Parathyroid adenoma (tissue), 2 donors: ENCODE results near the gene DDX56.

Experiments
- H2AFZ ChIP-seq: fragments of 300-600 bp; sonication (generic); one replicate; pipeline ENCODE4 v1.7.0; 2017; ENCODE audit warnings: antibody characterized with exemption, mild to moderate bottlenecking
- H3K27ac ChIP-seq: fragments of 300-600 bp; sonication (generic); one replicate; pipeline ENCODE4 v1.7.0; 2017
- H3K27me3 ChIP-seq: fragments of 300-600 bp; sonication (generic); one replicate; pipeline ENCODE4 v1.7.0; 2017; ENCODE audit warnings: low read length; ENCODE audit not compliant: control insufficient read depth, insufficient read depth
- H3K36me3 ChIP-seq: fragments of 300-600 bp; sonication (generic); one replicate; pipeline ENCODE4 v1.7.0; 2017; ENCODE audit warnings: low read length; ENCODE audit not compliant: control insufficient read depth, insufficient read depth
- H3K4me1 ChIP-seq: fragments of 300-600 bp; sonication (generic); one replicate; pipeline ENCODE4 v1.7.0; 2017; ENCODE audit warnings: control low read depth
- H3K4me2 ChIP-seq: fragments of 300-600 bp; sonication (generic); one replicate; pipeline ENCODE4 v1.7.0; 2017; ENCODE audit warnings: low read length
- H3K4me3 ChIP-seq: fragments of 300-600 bp; sonication (generic); one replicate; pipeline ENCODE4 v1.7.0; 2017; ENCODE audit warnings: low read depth, low read length
- H3K79me2 ChIP-seq: fragments of 300-600 bp; sonication (generic); one replicate; pipeline ENCODE4 v1.7.0; 2017; ENCODE audit warnings: control low read depth
- H3K9ac ChIP-seq: fragments of 300-600 bp; sonication (generic); one replicate; pipeline ENCODE4 v1.7.0; 2017; ENCODE audit warnings: mild to moderate bottlenecking
- H3K9me3 ChIP-seq: fragments of 300-600 bp; sonication (generic); one replicate; pipeline ENCODE4 v1.7.0; 2017; ENCODE audit warnings: low read length; ENCODE audit not compliant: control insufficient read depth
- TF ChIP-seq, protein P1 (sequence below): fragments of 300-600 bp; sonication (generic); IDR thresholded peaks from one replicate; pipeline ENCODE4 v1.7.0; 2017; ENCODE audit warnings: antibody characterized with exemption, mild to moderate bottlenecking
- donor health status: primary hyperparathyroidism.

The DDX56 gene

DNA sequence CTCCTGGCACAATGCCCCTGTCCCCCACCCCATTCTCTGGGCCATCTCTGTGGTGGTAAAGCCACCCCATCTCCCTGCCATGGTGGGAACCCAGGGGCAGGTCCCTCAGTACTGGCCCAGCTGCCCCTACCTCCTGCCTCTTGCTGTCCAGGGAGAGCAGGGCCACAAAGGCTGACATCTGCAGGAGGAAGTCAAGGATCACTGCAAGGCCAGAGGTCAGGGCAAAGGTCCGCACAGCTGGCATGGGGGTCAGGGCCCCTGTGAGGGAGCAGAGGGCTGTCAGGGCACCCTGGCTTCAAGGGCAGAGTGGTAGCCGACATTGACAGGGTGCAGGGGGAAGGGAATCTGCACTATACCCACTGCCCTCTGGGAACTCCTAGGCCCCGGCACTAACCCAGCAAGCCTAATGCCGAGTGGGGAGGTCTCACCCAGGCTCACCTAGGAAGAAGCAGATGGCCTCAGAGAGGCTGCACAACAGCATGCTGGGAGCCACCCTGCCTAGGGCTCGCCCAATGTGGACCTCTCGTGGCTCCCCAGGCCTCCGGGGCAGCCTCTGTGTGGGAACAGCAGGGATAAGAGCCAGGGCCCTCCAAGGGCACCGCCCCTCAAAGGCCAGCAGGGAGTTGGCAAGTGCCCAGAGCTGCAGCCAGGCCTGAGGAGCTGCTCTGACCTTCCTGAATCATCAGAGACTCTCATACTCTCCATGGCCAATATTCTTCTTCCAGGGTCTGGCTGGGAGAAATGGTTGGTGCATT is 40.2 kb downstream of the DDX56 start:
- Histone ChIP-seq H2AFZ (no peak overlapping the region), H3K36me3 (no peaks in the 10 kb centered on the region), H3K4me1 (no peaks in the 10 kb centered on the region), H3K4me2 (no peak overlapping the region), H3K4me3 (no peak overlapping the region), H3K27me3 (no peaks in the 10 kb centered on the region), H3K9ac (no peak overlapping the region), H3K79me2 (no peaks in the 10 kb centered on the region), H3K9me3 (no peaks in the 10 kb centered on the region), H3K27ac (no peak overlapping the region)
- TF ChIP-seq, protein P1, sequence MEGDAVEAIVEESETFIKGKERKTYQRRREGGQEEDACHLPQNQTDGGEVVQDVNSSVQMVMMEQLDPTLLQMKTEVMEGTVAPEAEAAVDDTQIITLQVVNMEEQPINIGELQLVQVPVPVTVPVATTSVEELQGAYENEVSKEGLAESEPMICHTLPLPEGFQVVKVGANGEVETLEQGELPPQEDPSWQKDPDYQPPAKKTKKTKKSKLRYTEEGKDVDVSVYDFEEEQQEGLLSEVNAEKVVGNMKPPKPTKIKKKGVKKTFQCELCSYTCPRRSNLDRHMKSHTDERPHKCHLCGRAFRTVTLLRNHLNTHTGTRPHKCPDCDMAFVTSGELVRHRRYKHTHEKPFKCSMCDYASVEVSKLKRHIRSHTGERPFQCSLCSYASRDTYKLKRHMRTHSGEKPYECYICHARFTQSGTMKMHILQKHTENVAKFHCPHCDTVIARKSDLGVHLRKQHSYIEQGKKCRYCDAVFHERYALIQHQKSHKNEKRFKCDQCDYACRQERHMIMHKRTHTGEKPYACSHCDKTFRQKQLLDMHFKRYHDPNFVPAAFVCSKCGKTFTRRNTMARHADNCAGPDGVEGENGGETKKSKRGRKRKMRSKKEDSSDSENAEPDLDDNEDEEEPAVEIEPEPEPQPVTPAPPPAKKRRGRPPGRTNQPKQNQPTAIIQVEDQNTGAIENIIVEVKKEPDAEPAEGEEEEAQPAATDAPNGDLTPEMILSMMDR, result no peak

DNA sequence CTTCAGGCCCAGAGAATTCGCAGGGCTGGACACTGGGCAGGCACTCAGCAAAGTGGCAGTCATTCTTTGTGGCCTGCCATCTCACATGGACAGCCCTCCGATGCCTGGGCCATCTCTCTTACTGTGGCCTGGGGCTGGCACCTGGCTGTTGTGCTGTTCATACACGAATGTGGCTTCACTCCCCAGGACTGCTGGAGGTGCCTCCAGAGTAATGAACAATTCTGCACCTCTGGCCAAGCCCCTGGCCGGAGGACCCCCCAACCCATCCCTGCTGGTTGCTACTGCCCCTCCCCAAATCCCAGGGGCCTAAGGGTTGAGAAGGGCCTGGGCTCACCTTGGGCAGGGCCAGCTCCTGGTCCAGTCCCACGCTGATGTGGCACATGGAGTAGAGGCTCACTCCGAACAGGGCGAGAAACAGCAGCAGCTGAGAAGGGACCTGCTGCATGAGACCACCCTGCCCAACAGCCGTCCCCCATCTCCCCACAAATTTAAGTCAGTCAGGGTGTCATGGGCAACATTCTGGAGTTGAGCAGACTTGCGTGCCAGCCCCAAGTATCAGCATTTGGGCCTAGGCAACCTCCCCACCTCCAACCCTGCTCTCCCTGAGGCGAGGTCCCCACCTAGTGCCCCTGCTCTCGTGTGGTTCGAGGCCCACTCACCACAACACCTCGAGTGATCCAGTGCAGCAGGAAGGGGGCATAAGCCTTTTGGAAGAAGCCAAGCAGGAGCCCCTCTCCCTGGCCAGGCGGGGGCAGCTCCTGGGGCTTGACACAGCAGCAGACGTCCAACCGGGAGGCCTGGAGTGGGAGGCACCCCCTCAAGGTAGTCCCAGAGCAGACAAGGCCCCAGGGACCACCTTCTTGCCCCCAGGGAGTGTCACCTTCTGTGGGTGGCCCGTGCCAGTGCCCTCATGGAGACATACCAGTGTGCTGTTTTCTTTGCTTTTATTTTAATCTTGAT is 42.0 kb downstream of the DDX56 start:
- H2AFZ ChIP-seq, result no peak overlapping the region
- H3K4me3 ChIP-seq, result no peak overlapping the region
- no peak overlapping the region for H3K27ac ChIP-seq
- no peak overlapping the region for H3K4me2 ChIP-seq
- H3K4me1 ChIP-seq, result no peaks in the 10 kb centered on the region
- H3K36me3 ChIP-seq, result no peaks in the 10 kb centered on the region
- H3K9ac ChIP-seq, result no peak overlapping the region
- H3K9me3 ChIP-seq, result no peaks in the 10 kb centered on the region
- no peaks in the 10 kb centered on the region for H3K79me2 ChIP-seq
- no peaks in the 10 kb centered on the region for H3K27me3 ChIP-seq
- TF ChIP-seq, protein P1, result no peak

DNA sequence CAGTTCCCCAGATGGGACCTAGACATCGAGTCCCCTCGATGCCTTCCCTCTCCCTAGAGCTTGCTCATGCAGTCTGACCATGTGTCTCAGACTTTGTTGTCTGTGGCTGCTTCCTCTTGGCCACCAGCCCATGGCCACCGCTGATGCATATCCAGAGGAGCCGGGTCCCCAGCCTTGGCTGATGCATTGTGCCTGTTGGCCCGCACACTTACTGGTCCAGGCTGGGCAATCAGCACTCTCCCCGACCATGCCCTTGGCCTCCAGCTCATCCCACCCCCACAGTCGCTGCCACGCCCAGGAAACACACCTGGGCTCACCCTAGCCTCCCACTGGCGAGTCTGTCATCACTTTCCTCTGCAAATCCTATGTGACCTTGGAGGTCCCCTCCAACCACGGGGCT is 42.7 kb downstream of the DDX56 start:
- Histone ChIP-seq H3K9ac (no peak overlapping the region), H2AFZ (no peak overlapping the region), H3K36me3 (no peaks in the 10 kb centered on the region), H3K27me3 (no peaks in the 10 kb centered on the region), H3K4me3 (no peak overlapping the region), H3K27ac (no peak overlapping the region), H3K9me3 (no peaks in the 10 kb centered on the region), H3K4me1 (no peaks in the 10 kb centered on the region), H3K79me2 (no peaks in the 10 kb centered on the region), H3K4me2 (no peak overlapping the region)
- TF ChIP-seq, protein P1, result no peak

DNA sequence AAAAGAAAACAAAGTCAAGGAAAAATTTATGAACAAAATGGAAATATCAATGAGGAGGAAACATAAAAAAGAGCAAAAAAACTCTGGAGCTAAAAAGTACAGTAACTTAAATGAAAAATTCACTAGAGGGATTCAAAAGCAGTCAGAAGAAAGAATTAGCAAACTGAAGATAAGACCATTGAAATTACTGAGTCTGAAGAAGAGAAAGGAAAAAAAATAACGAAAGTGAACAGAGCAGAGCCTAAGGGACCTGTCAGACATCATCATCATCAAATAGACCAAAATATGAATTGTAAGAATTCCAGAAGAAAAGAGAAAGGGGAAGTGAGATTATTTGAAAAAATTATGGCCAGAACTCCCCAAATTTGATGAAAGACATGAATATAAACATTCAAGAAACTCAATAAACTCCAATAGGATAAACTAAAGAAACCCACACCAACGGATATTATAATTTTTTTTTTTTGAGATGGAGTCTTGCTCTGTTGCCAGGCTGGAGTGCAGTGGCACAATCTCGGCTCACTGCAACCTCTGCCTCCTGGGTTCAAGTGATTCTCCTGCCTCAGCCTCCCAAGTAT is 48.8 kb downstream of the DDX56 start:
- Histone ChIP-seq H3K27ac (no peak overlapping the region), H2AFZ (no peak overlapping the region), H3K9me3 (no peaks in the 10 kb centered on the region), H3K4me2 (no peak overlapping the region), H3K4me1 (no peaks in the 10 kb centered on the region), H3K79me2 (no peaks in the 10 kb centered on the region), H3K36me3 (no peaks in the 10 kb centered on the region), H3K4me3 (no peak overlapping the region), H3K27me3 (no peaks in the 10 kb centered on the region), H3K9ac (no peak overlapping the region)
- TF ChIP-seq, protein P1, result no peak
